Measurements from ENCODE around the gene UCN2. TPM values are rescaled to one million over a fixed set of nuclear protein-coding genes. Genes with fewer than 3 reads are reported as not detected.
A peak's percentile ranks its signal among the peaks of the same experiment; 100 is the strongest.

UCN2 gene
- total RNA-seq = 1.4 TPM

- no peak for DNase-seq
Observed at GRCh38 chr3:48563382-48563918, at the start of gene UCN2. Gene UCN2 (minus strand): TSS chr3:48563781. CDS start chr3:48563124, 657 bp downstream.

- no peak for DNase-seq
Observed at GRCh38 chr3:48612309-48612708, 48.7 kb upstream of the UCN2 start.

- peak; percentile 90 for DNase-seq
Observed at GRCh38 chr3:48609088-48610005, 45.8 kb upstream of the UCN2 start, which contains the start of gene UQCRC1. Gene UQCRC1 (minus strand): TSS chr3:48609646. CDS start chr3:48609620, 26 bp downstream.

- no peak for DNase-seq
Observed at GRCh38 chr3:48607519-48607918, 43.9 kb upstream of the UCN2 start.

DNA sequence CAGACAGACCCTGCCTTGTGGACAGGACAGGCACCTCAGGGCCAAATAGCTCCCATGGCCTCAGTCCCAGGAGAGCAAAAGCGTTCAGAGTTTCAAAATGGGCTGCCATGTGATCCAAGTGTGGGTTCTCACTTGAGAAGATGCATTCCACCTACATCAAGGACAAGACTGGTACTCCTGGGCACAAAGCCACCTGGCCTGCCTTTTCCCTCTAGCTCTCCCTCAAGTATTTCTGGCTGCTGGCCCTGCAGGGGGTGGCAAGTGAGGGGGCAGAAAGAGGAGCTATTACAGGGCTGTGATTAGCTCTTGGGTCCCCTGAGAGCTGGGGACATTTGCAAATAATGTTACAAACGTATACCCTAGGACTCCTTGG lies 38.0 kb upstream of the UCN2 start:
- no peak for DNase-seq

DNA sequence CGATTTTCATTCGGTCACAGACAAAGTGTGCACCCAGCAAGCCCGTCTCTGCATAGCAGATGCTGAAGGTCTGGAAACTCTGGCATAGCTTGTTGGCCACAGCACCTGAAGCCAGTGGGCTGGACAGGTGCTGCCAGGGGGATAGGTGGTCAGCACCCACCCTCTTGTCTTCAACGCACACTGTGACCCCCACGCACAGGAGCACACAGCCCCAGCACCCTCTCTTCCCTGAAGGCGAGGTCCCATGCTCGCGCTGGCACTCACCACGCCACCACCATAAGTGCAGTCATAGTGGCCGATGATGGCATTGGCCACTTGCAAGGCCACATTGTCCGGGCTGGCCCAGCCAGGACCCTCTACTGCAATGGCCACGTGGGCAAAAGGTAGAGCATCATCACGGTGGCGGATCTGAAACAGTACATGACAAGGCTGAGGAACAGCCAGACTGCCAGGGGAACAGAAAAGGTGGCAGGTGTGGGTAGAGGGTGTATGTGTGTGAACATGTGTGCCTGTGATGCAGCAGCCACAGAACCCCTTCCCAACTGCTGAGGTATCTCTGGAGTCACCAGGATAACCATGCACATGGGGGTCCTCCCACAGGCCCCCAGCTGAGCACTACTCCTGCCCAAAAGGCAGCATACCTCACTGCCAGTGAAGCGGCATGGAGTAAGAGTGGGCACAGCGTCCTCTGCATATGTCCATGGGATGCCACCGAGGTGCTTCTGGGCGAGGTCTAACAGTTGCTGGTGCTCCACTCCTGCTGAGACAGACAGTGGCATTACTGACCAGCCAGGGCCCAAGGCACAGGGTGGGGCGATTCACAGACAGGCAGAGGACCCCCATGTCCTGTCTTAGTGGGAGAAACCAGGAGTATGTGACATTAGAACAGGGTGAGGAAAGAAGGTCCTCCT lies 37.4 kb upstream of the UCN2 start:
- DNase-seq = no peak

GRCh38 chr3:48599509-48600285 lies 36.1 kb upstream of the UCN2 start:
- DNase-seq = no peak

GRCh38 chr3:48599077-48599501 lies 35.5 kb upstream of the UCN2 start:
- DNase-seq = peak; percentile 49

- DNase-seq = peak; percentile 86
Observed at GRCh38 chr3:48598323-48599076, 34.9 kb upstream of the UCN2 start.

DNA sequence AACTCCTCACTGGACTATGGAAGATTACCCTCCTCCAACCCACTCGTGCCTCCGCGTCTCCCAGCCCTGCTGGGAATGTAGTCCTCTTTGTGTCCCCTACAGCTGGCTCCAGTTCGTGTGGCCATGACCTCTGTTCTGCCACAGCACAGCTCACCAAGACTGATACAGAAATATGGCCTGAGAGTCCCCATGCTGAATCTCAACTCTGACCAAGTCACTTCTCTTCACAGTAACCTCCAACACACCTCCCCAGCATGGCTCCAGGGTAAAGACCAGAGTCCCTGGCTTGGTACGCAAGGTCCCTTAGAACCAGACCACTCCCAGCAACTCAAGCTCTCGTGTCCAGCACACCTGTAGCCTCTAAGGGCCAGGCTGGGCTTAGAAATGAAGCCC lies 33.8 kb upstream of the UCN2 start:
- DNase-seq = no peak

DNA sequence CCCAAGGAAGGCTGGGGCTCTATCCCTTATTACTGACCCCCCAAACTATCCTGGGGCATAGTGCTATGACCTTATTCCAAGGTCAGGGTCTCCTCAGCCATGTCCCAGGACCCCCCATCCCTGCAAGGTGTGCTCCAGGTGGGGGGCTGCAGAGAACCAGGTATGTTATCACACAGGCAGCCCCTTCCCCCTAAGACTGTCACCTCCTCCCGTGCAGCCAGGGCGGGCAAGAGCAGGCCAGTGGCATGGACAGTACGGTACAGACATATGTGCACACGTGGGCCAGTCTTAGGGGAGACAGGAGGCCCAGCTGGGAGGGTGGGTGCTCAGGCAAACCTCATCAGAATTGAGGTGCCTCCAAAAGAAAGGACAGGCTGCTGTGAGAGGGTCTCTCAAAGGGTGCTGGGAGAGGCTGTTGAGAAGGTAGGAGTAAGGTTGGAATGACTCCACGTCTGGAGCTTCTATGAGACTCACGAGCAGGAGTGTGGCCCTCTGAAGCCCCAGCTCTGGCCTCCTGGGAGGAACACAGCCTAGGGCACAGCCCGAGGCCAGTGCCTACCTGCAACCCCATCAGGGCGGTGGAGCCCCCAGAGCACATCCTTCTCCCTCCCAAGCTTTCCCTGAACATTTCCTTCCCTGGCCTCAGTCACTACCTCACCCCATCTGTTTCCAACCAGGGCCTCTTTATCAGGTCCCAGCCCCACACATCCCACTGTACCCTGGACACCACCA lies 33.3 kb upstream of the UCN2 start:
- DNase-seq = no peak

DNA sequence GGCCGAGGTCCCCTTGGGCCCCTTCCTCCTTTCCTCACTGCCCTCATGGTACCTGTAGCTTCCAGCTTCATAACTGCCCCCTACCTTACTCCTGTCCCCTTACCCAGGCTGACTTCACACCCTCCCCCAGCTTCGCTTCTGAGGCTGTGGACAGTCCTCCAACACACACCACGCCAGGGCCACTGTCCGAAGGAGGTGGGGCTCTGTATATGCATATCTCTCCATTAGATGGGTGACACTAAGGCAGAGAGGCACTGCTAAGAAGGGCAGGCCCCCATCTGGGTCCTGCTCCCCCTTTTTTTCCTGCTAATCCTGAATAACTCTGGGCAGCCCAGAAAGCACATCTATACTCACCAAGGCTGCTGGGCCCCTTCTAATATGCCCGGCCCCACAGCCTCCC lies 32.6 kb upstream of the UCN2 start:
- no peak for DNase-seq

DNA sequence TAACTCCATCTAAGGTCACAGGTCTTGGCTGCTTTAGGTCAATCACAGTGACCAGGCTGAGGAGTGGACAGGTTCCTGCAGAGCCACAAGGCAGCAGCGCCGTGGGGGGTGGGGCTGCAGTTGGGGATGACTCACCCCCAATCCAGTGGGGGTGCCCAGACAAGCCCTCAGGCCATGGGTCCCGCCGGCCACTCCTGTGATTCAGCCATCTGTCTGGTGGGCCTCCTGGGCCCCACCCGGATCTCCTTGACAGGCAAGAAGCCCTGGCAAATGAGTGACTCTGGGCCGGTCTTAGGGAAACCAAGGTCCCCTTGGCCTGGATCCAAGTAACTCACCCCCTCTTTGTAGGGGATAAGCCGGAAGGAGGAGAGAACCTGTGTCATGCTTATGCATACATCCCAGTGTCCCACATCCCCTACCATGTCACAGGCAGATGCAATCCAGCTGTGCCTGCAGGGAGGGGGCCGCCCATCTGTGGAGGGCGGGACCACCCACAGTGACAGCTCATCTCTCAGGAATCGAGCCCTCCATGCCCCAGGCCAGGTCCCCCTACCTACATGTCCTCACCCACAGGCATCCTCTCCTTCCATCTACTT lies 32.0 kb upstream of the UCN2 start:
- peak; percentile 60 for DNase-seq

- no peak for DNase-seq
Observed at GRCh38 chr3:48595075-48595525, 31.5 kb upstream of the UCN2 start, which contains the start of gene COL7A1. Gene COL7A1 (minus strand): TSS chr3:48595329. CDS start chr3:48595159, 170 bp downstream.

- no peak for DNase-seq
Observed at GRCh38 chr3:48594417-48595049, 31.0 kb upstream of the UCN2 start.

DNA sequence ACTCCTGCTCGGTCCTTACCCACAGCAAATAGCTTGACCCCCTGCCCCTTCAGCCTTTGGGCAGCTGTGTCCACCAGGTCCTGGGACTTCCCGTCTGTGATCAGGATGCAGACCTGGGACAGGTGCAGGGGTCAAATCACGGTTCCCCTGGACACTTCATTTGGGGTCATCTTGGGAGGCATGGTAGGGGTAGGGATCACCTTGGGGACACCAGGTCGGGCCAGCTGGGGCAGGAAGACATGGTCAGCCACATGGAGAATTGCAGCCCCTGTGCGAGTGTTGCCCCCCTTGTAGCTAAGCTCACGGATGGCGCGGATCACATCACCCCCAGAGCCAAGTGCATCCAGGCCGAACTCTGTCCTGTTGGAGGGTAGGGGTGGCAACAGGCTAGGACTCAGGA lies 29.8 kb upstream of the UCN2 start:
- DNase-seq = no peak

- DNase-seq = no peak
Observed at GRCh38 chr3:48592519-48593087, 29.0 kb upstream of the UCN2 start.

- DNase-seq = no peak
Observed at GRCh38 chr3:48591886-48592518, 28.4 kb upstream of the UCN2 start.
